Activated CD8-positive, alpha-beta T cell treated with anti-CD3 and anti-CD28 coated beads for 36 hours (primary cell): ENCODE results near the gene SRSF2. TPM values are rescaled to one million over a fixed set of nuclear protein-coding genes. Genes with fewer than 3 reads are reported as not detected.

ENCODE experiments used
- ATAC-seq: fragments of 200-7000 bp; cut with Tn5 transposase; one replicate; pipeline ENCODE4 v1.10.0; 2021; ENCODE audit warnings: mild to moderate bottlenecking, moderate library complexity
- CTCF ChIA-PET: fragments of 350-600 bp; sonication (Branson Sonifier 250); formaldehyde crosslinking; loops from one replicate; lab custom pipeline; 2021; ENCODE audit warnings: antibody characterized with exemption; lab: Charles Lee
- POLR2A ChIA-PET: fragments of 350-600 bp; sonication (Branson Sonifier 250); formaldehyde crosslinking; loops from one replicate; lab custom pipeline; 2021; ENCODE audit warnings: antibody characterized with exemption; lab: Charles Lee
- DNase-seq: peaks from one replicate; pipeline ENCODE4 v3.0.0-alpha.2; 2020
- H3K27ac Mint-ChIP-seq: one replicate; pipeline ENCODE4 v1.8.0; 2021; ENCODE audit warnings: mild to moderate bottlenecking, mixed read lengths
- H3K27me3 Mint-ChIP-seq: one replicate; pipeline ENCODE4 v1.8.0; 2021; ENCODE audit warnings: mixed read lengths
- H3K36me3 Mint-ChIP-seq: one replicate; pipeline ENCODE4 v1.8.0; 2021; ENCODE audit warnings: low read depth, mixed read lengths
- H3K4me1 Mint-ChIP-seq: one replicate; pipeline ENCODE4 v1.8.0; 2021; ENCODE audit warnings: low read depth, mixed read lengths
- H3K4me3 Mint-ChIP-seq: one replicate; pipeline ENCODE4 v1.8.0; 2021; ENCODE audit warnings: mild to moderate bottlenecking, moderate library complexity, mixed read lengths
- H3K9me3 Mint-ChIP-seq: one replicate; pipeline ENCODE4 v1.8.0; 2021; ENCODE audit warnings: mixed read lengths
- intact Hi-C: fragments of 100-400 bp; cut with micrococcal nuclease; formaldehyde crosslinking; loops from one replicate; pipeline ENCODE4 v1.10.0; 2022
- total RNA-seq, 2 experiments: library from RNA; stranded (reverse); gene quantifications; one replicate each; pipeline ENCODE4 v1.2.3, GENCODE V29; 2021
- TF ChIP-seq, protein P1 (sequence below): fragments of 200-600 bp; IDR thresholded peaks from one replicate; pipeline ENCODE4 v1.8.0; 2022; ENCODE audit warnings: antibody characterized with exemption, mild to moderate bottlenecking

The SRSF2 gene
- total RNA-seq, 2 experiments from 2014 or later = 344 to 364 TPM

DNA sequence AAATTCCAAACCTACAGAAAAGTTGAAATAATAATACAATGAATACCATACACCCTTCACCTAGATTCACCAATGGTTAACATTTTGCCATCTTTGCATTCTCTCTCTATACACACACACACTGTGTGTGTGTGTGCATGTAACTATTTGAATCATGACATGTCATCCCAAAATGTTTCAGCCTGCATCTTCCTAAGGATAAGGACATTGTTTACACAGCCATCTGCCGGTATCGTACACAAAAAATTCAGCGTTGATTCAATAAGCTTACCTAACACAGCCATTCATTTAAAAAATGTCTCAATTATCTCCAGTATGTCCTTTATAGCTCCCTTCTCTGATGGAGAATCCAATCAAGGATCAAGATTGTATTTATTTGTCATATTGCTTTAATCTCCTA, 30.3 kb downstream of the SRSF2 start:
- no peak overlapping the region for H3K4me3 Mint-ChIP-seq
- TF ChIP-seq, protein P1, sequence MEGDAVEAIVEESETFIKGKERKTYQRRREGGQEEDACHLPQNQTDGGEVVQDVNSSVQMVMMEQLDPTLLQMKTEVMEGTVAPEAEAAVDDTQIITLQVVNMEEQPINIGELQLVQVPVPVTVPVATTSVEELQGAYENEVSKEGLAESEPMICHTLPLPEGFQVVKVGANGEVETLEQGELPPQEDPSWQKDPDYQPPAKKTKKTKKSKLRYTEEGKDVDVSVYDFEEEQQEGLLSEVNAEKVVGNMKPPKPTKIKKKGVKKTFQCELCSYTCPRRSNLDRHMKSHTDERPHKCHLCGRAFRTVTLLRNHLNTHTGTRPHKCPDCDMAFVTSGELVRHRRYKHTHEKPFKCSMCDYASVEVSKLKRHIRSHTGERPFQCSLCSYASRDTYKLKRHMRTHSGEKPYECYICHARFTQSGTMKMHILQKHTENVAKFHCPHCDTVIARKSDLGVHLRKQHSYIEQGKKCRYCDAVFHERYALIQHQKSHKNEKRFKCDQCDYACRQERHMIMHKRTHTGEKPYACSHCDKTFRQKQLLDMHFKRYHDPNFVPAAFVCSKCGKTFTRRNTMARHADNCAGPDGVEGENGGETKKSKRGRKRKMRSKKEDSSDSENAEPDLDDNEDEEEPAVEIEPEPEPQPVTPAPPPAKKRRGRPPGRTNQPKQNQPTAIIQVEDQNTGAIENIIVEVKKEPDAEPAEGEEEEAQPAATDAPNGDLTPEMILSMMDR = no peak
- POLR2A ChIA-PET = no interaction called here
- H3K27ac Mint-ChIP-seq = no peak overlapping the region
- H3K27me3 Mint-ChIP-seq = no peaks in the 10 kb centered on the region
- H3K4me1 Mint-ChIP-seq = peaks cover 13% of the 10 kb centered on the region
- H3K9me3 Mint-ChIP-seq = no peaks in the 10 kb centered on the region
- no peak for DNase-seq
- CTCF ChIA-PET = no interaction called here
- intact Hi-C loops = no loop called here
- no peak for ATAC-seq
- no peaks in the 10 kb centered on the region for H3K36me3 Mint-ChIP-seq

DNA sequence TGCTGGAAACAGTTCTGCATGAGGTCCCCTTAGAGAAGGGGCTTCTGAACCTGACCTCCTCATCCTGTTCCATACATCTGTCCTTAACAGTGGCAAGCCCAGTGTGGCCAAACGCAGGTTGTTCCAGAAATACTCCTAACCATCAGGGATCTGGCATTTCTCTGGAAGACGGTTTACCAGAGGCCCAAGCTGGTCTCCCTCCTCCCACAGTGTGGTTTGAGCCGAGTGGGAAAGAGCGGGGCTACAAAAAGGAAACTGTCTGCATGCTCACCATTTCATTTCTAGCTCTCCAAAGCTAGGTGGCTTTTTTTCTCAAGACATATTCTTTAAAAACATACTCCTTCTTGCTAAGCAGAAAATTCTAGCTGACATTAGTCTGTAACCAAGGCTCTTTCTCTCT, 32.3 kb downstream of the SRSF2 start:
- H3K27me3 Mint-ChIP-seq = no peaks in the 10 kb centered on the region
- ChIA-PET CTCF (interaction anchor here (1.0 to 2.8 kb wide), 4 partner anchors 8 to 80 kb away, joined by 3 to 10 read pairs (median 6); no protein-coding TSS in a partner anchor), POLR2A (interaction anchor here (0.7 kb wide), 1 partner anchor 12 kb away, joined by 3 read pairs; no protein-coding TSS in a partner anchor)
- peaks cover 4% of the 10 kb centered on the region for H3K4me1 Mint-ChIP-seq
- TF ChIP-seq, protein P1 = no peak
- intact Hi-C loops = no loop called here
- H3K4me3 Mint-ChIP-seq = no peak overlapping the region
- no peak overlapping the region for H3K27ac Mint-ChIP-seq
- no peaks in the 10 kb centered on the region for H3K36me3 Mint-ChIP-seq
- DNase-seq (no peak), ATAC-seq (no peak)
- H3K9me3 Mint-ChIP-seq = no peaks in the 10 kb centered on the region

DNA sequence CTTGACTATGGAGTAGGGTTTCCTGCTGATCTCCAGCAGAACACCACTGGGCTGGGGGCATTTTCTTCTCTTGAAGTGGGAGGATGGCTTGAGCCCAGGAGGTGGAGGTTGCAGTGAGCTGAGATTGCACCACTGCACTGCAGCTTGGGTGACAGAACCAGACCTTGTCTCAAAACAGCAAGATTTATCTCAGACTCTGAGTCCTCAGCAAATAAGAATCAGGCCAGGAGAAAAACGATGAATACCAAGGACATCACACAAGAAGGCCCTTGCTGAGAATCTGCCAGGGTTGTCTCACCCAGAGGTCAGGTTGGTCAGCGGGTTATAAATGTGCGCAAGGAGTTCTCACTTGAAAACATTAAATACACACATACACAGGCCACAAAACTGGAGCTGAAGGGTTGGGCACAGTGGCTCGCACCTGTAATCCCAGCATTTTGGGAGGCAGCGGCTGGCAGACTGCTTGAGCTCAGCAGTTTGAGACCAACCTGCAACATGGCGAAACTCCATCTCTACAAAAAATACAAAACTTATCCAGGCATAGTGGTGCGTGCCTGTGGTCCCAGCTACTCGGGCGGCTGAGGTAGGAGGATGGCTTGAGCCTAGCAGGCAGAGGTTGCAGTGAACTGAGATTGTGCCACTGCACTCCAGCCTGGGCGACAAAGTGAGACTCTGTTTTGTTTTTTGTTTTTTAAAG, 34.0 kb downstream of the SRSF2 start:
- POLR2A ChIA-PET = no interaction called here
- intact Hi-C loops = no loop called here
- DNase-seq (no peak), ATAC-seq (no peak)
- no peaks in the 10 kb centered on the region for H3K27me3 Mint-ChIP-seq
- no peak overlapping the region for H3K4me3 Mint-ChIP-seq
- H3K9me3 Mint-ChIP-seq = no peaks in the 10 kb centered on the region
- H3K4me1 Mint-ChIP-seq = no peaks in the 10 kb centered on the region
- TF ChIP-seq, protein P1 = no peak
- no peak overlapping the region for H3K27ac Mint-ChIP-seq
- CTCF ChIA-PET = interaction anchor here (0.7 to 2.8 kb wide), 6 partner anchors 9 to 180 kb away, joined by 3 to 10 read pairs (median 4); no protein-coding TSS in a partner anchor
- no peaks in the 10 kb centered on the region for H3K36me3 Mint-ChIP-seq

DNA sequence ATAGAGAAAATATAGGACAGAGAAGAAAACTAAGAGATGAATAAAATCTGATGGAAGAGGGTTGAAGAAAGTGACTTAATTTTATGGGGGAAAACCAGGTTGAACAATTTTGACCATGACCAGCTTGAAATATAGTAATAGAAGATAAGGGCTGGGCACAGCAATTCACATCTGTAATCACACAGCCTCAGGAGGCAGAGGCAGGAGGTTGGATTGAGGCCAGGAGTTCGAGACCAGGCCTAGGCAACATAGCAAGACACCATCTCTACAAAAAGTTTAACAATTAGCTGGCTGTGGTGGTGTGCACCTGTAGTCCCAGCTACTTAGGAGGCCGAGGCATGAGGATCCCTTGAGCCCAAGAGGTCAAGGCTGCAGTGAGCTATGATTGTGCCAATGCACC, 35.1 kb downstream of the SRSF2 start:
- intact Hi-C loops = no loop called here
- ChIA-PET POLR2A (no interaction called here), CTCF (interaction anchor here (0.7 to 1.5 kb wide), 2 partner anchors 11 to 20 kb away, joined by 3 to 4 read pairs; no protein-coding TSS in a partner anchor)
- no peaks in the 10 kb centered on the region for H3K9me3 Mint-ChIP-seq
- DNase-seq (no peak), ATAC-seq (no peak)
- no peak overlapping the region for H3K27ac Mint-ChIP-seq
- TF ChIP-seq, protein P1 = no peak
- H3K27me3 Mint-ChIP-seq = no peaks in the 10 kb centered on the region
- H3K36me3 Mint-ChIP-seq = no peaks in the 10 kb centered on the region
- H3K4me3 Mint-ChIP-seq = no peak overlapping the region
- no peaks in the 10 kb centered on the region for H3K4me1 Mint-ChIP-seq

DNA sequence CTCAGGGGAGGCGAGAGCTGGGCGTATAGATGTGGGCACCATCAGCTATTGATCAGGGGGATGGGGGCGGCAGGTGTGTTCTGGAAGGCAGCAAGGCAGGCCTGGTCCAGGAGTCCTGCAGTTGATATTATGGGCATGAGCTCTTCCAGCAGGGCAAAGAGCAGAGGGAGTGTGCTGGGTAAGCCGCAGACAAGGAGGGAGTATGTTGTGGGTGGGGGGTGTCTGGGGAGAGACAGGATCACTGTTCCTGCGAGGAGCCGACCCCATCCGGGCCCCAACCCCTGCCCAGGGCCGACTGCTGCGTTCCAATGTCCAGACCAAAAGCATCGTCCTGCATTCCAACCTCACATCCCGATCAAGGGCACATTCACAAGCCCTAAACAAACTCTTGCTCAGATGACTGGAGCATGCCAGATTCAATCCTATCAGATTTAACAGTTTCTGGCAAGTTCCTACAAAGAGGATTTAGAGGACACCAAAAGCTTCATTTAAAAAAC, 35.6 kb downstream of the SRSF2 start:
- DNase-seq = no peak
- TF ChIP-seq, protein P1 = no peak
- CTCF ChIA-PET = interaction anchor here (0.7 to 1.5 kb wide), 2 partner anchors 13 to 20 kb away, joined by 3 to 4 read pairs; no protein-coding TSS in a partner anchor
- Mint-ChIP-seq H3K9me3 (no peaks in the 10 kb centered on the region), H3K27ac (no peak overlapping the region), H3K4me1 (no peaks in the 10 kb centered on the region), H3K36me3 (no peaks in the 10 kb centered on the region), H3K4me3 (no peak overlapping the region), H3K27me3 (no peaks in the 10 kb centered on the region)
- POLR2A ChIA-PET = no interaction called here
- intact Hi-C loops = no loop called here
- no peak for ATAC-seq
